ENCODE results near the gene ATCAY.
A peak's percentile ranks its signal among the peaks of the same experiment; 100 is the strongest.

ATCAY gene

GRCh38 chr19:3975637-3976087 is 95.2 kb downstream of the ATCAY start:
- no peak for DNase-seq

GRCh38 chr19:3976495-3977241 is 96.2 kb downstream of the ATCAY start:
- peak; percentile 40 for DNase-seq
